Ascending aorta (tissue), 2 donors: ENCODE results near the gene RRAGA. TPM values are rescaled to one million over a fixed set of nuclear protein-coding genes. Genes with fewer than 3 reads are reported as not detected.
"Not testable (repeated sequence)": the region's sequence is repeated elsewhere in the genome, so short reads cannot be mapped to it uniquely, and the experiment has no call there.

Source experiments
- DNase-seq, 2 donors: peaks; one replicate each; pipeline ENCODE4 v3.0.0-alpha.2; 2019; ENCODE audit warnings: low spot score in 2 of 2
- H3K27ac ChIP-seq, 2 donors: fragments of 200-600 bp; sonication (generic); one replicate each; pipeline ENCODE4 v1.5.1; 2016 to 2017; ENCODE audit warnings: mild to moderate bottlenecking in 1 of 2
- H3K27me3 ChIP-seq: fragments of 200-600 bp; sonication (generic); one replicate; pipeline ENCODE4 v1.5.1; 2017
- H3K36me3 ChIP-seq, 2 donors: fragments of 200-600 bp; sonication (generic); one replicate each; pipeline ENCODE4 v1.5.1; 2016
- H3K4me1 ChIP-seq, 2 donors: fragments of 200-600 bp; sonication (generic); one replicate each; pipeline ENCODE4 v1.5.1; 2016 to 2017; ENCODE audit warnings: mild to moderate bottlenecking in 1 of 2
- H3K4me3 ChIP-seq, 2 donors: fragments of 200-600 bp; sonication (generic); one replicate each; pipeline ENCODE4 v1.5.1; 2016 to 2017; ENCODE audit warnings: mild to moderate bottlenecking in 1 of 2
- H3K9me3 ChIP-seq, 2 donors: fragments of 200-600 bp; sonication (generic); one replicate each; pipeline ENCODE4 v1.5.1; 2016
- intact Hi-C: fragments of 100-400 bp; cut with DNase I; formaldehyde crosslinking; loops from one replicate; pipeline ENCODE4 v1.15.1; 2023
- total RNA-seq: library from RNA; depleted of rRNA; stranded (reverse); fragments of >200 nt; gene quantifications from one replicate; pipeline ENCODE4 v1.1.0, GENCODE V29; 2016
- TF ChIP-seq, protein P1 (sequence below), 3 experiments: fragments of 200-600 bp in 2 of 3; fragments of 450-650 bp in 1 of 3; sonication (generic) in 2 of 3; IDR thresholded peaks; one replicate each; pipeline ENCODE4 v1.5.1; 2016 to 2019; ENCODE audit warnings: antibody characterized with exemption in 3 of 3, mild to moderate bottlenecking in 1 of 3, moderate library complexity in 1 of 3

The RRAGA gene
- total RNA-seq, 1 donor from 2014 or later = 57.3 TPM

DNA sequence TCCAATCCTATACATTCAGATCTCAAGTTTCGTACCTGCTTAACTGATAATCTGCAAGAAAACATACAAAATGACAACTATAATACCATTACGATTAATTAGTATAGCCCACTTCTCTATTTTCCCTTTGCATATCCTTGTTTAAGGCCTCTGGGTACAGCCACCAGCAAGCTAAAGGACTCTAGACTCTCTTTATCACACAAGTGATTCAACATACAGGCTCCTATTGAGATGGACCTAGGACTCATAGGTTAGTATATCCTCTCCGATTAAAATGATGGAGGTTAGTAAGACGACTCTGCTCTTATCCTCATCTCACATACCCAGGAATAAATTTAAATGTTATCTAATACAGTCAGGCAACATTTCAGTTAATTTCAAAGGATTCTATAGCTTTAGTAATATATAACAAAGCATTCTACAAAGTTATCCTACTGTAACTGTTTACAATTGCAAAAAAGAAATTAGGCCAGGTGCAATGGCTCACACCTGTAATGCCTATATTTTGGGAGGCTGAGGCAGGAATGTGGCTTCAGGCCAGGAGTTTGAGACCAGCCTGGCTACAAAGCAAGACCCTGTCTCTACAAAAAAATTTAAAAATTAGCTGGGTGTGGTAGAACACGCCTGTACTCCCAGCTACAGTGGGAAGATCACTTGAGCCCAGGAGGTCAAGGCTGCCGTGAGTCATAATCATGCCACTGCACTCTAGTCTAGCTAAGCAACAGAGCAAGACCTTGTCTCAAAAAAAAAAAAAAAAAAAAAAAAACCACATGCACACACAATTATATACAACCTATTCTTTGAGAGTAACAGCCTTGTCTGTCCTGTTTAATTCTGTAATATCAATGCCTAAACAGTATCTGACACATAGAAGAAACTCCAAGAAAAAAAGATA is 38.1 kb downstream of the RRAGA start:
- no peaks in the 10 kb centered on the region for H3K9me3 ChIP-seq
- intact Hi-C loops = loop anchor here (5.0 kb wide), 1 partner anchor 85 kb away; no protein-coding TSS in a partner anchor
- TF ChIP-seq, protein P1, sequence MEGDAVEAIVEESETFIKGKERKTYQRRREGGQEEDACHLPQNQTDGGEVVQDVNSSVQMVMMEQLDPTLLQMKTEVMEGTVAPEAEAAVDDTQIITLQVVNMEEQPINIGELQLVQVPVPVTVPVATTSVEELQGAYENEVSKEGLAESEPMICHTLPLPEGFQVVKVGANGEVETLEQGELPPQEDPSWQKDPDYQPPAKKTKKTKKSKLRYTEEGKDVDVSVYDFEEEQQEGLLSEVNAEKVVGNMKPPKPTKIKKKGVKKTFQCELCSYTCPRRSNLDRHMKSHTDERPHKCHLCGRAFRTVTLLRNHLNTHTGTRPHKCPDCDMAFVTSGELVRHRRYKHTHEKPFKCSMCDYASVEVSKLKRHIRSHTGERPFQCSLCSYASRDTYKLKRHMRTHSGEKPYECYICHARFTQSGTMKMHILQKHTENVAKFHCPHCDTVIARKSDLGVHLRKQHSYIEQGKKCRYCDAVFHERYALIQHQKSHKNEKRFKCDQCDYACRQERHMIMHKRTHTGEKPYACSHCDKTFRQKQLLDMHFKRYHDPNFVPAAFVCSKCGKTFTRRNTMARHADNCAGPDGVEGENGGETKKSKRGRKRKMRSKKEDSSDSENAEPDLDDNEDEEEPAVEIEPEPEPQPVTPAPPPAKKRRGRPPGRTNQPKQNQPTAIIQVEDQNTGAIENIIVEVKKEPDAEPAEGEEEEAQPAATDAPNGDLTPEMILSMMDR (IDR thresholded peaks at IDR 0.05) = no peak
- H3K27ac ChIP-seq = no peak overlapping the region
- H3K36me3 ChIP-seq = peaks cover 39 to 64% of the 10 kb centered on the region in 2 donors
- no peak for DNase-seq
- no peaks in the 10 kb centered on the region for H3K4me1 ChIP-seq
- H3K4me3 ChIP-seq = no peak overlapping the region
- H3K27me3 ChIP-seq = no peaks in the 10 kb centered on the region

DNA sequence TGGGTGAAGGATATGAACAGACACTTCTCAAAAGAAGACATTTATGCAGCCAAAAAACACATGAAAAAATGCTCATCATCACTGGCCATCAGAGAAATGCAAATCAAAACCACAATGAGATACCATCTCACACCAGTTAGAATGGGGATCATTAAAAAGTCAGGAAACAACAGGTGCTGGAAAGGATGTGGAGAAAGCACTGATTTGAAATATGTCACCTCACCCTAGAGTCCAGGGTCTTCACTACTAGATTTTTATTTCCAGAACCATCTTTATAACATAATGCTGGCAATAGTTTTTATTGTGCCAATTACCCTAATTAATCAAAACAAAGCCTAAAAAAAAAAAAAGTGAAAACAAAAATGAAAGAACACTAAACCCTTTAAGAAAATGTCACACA is 48.2 kb downstream of the RRAGA start:
- intact Hi-C loops, H3K27ac ChIP-seq, DNase-seq, H3K9me3 ChIP-seq, H3K4me3 ChIP-seq, H3K27me3 ChIP-seq: not testable (repeated sequence)
- Histone ChIP-seq H3K36me3 (peaks cover 21 to 22% of the 10 kb centered on the region in 2 donors), H3K4me1 (peaks cover 10 to 11% of the 10 kb centered on the region in 2 donors)

Other genes with a start within 250 kb of the RRAGA start
- 0.11 TPM for gene SAXO1, start 16.2 kb upstream of the RRAGA start, total RNA-seq
- 3.4 TPM for gene HAUS6, start 53.5 kb downstream of the RRAGA start, total RNA-seq
- gene PLIN2, start 78.1 kb downstream of the RRAGA start, total RNA-seq = 132 TPM
- 41.5 TPM for gene DENND4C, start 181.3 kb downstream of the RRAGA start, total RNA-seq